Fibroblast of skin of left biceps (primary cell): ENCODE data around the gene PRAMEF17.
"Not testable (repeated sequence)": the region's sequence is repeated elsewhere in the genome, so short reads cannot be mapped to it uniquely, and the experiment has no call there.

ENCODE experiments used
- DNase-seq, 2 experiments: peaks; one replicate each; pipeline ENCODE4 v3.0.0-alpha.2; 2013; ENCODE audit warnings: low read depth in 2 of 2

The PRAMEF17 gene

GRCh38 chr1:13389332-13389731, at the start of gene PRAMEF17:
Gene PRAMEF17 (plus strand): TSS chr1:13389632. CDS start chr1:13389658, 26 bp downstream.
- not testable (repeated sequence) for DNase-seq

- DNase-seq = not testable (repeated sequence)
Measured at GRCh38 chr1:13342496-13342895, 46.9 kb upstream of the PRAMEF17 start.

GRCh38 chr1:13347034-13347433, 42.4 kb upstream of the PRAMEF17 start, which contains the start of gene PRAMEF14:
Gene PRAMEF14 (minus strand): TSS chr1:13347134. CDS start chr1:13345314, 1,820 bp downstream.
- not testable (repeated sequence) for DNase-seq

GRCh38 chr1:13353476-13353875, 36.0 kb upstream of the PRAMEF17 start:
- not testable (repeated sequence) for DNase-seq

GRCh38 chr1:13354475-13354874, 35.0 kb upstream of the PRAMEF17 start:
- DNase-seq = not testable (repeated sequence)

- DNase-seq = not testable (repeated sequence)
Measured at GRCh38 chr1:13356774-13357173, 32.7 kb upstream of the PRAMEF17 start.

- DNase-seq = not testable (repeated sequence)
Measured at GRCh38 chr1:13362364-13362763, 27.1 kb upstream of the PRAMEF17 start.

GRCh38 chr1:13364928-13365327, 24.5 kb upstream of the PRAMEF17 start:
- not testable (repeated sequence) for DNase-seq

- DNase-seq = not testable (repeated sequence)
Measured at GRCh38 chr1:13366536-13366935, 22.9 kb upstream of the PRAMEF17 start.

GRCh38 chr1:13368544-13368943, 20.9 kb upstream of the PRAMEF17 start:
- not testable (repeated sequence) for DNase-seq

GRCh38 chr1:13378983-13379382, 10.4 kb upstream of the PRAMEF17 start:
- DNase-seq = not testable (repeated sequence)

GRCh38 chr1:13380380-13380779, 9.1 kb upstream of the PRAMEF17 start:
- DNase-seq = not testable (repeated sequence)

GRCh38 chr1:13393004-13393403, 3.6 kb downstream of the PRAMEF17 start:
- not testable (repeated sequence) for DNase-seq

GRCh38 chr1:13394761-13395160, 5.3 kb downstream of the PRAMEF17 start:
- DNase-seq = not testable (repeated sequence)

GRCh38 chr1:13395311-13395710, 5.9 kb downstream of the PRAMEF17 start:
- DNase-seq = not testable (repeated sequence)

GRCh38 chr1:13407811-13408210, 18.4 kb downstream of the PRAMEF17 start:
- no peak for DNase-seq

- DNase-seq = not testable (repeated sequence)
Measured at GRCh38 chr1:13410150-13410549, 20.7 kb downstream of the PRAMEF17 start, which contains the start of gene PRAMEF20. Gene PRAMEF20 (plus strand): TSS chr1:13410450. CDS start chr1:13416355, 5,905 bp downstream.

- DNase-seq = no peak
Measured at GRCh38 chr1:13430495-13430894, 41.1 kb downstream of the PRAMEF17 start.

GRCh38 chr1:13432251-13432650, 42.8 kb downstream of the PRAMEF17 start:
- no peak for DNase-seq

GRCh38 chr1:13433694-13434358, 44.4 kb downstream of the PRAMEF17 start:
- not testable (repeated sequence) for DNase-seq

- no peak for DNase-seq
Measured at GRCh38 chr1:13435458-13435857, 46.0 kb downstream of the PRAMEF17 start.

- not testable (repeated sequence) for DNase-seq
Measured at GRCh38 chr1:13439104-13439783, 49.8 kb downstream of the PRAMEF17 start.
